Activated CD4-positive, alpha-beta T cell treated with anti-CD3 and anti-CD28 coated beads, Interleukin-2, amount 10 ng/mL, durations not matched to agents 24 days and 14 days (primary cell): Measurements from ENCODE around the gene USP46. TPM values are rescaled to one million over a fixed set of nuclear protein-coding genes. Genes with fewer than 3 reads are reported as not detected.
A peak's percentile ranks its signal among the peaks of the same experiment; 100 is the strongest.

ENCODE experiments used
- DNase-seq: peaks from one replicate; pipeline ENCODE4 v3.0.0; 2022
- H3K27ac Mint-ChIP-seq: one replicate; pipeline ENCODE4 v1.8.0; 2022; ENCODE audit warnings: mild to moderate bottlenecking, mixed read lengths
- H3K27me3 Mint-ChIP-seq: one replicate; pipeline ENCODE4 v1.8.0; 2022; ENCODE audit warnings: mixed read lengths
- H3K36me3 Mint-ChIP-seq: one replicate; pipeline ENCODE4 v1.8.0; 2022; ENCODE audit warnings: low read depth, mild to moderate bottlenecking, mixed read lengths
- H3K4me1 Mint-ChIP-seq: one replicate; pipeline ENCODE4 v1.8.0; 2021; ENCODE audit warnings: mixed read lengths
- H3K4me3 Mint-ChIP-seq: one replicate; pipeline ENCODE4 v1.8.0; 2022; ENCODE audit warnings: mild to moderate bottlenecking, moderate library complexity, mixed read lengths
- H3K9me3 Mint-ChIP-seq: one replicate; pipeline ENCODE4 v1.8.0; 2021; ENCODE audit warnings: mixed read lengths
- intact Hi-C: fragments of 100-400 bp; cut with micrococcal nuclease; formaldehyde crosslinking; loops from one replicate; pipeline ENCODE4 v1.15.1; 2023
- total RNA-seq: library from RNA; stranded (reverse); gene quantifications from 2 replicates; pipeline ENCODE4 v1.2.3, GENCODE V29; 2022

The USP46 gene
- total RNA-seq, 1 donor from 2014 or later: 8.4 TPM

- no peak for DNase-seq
- H3K9me3 Mint-ChIP-seq: no peaks in the 10 kb centered on the region
- no peak overlapping the region for H3K27ac Mint-ChIP-seq
- no peaks in the 10 kb centered on the region for H3K4me1 Mint-ChIP-seq
- H3K4me3 Mint-ChIP-seq: no peak overlapping the region
- no peaks in the 10 kb centered on the region for H3K36me3 Mint-ChIP-seq
- intact Hi-C loops: no loop called here
- peaks cover 2% of the 10 kb centered on the region for H3K27me3 Mint-ChIP-seq
These were observed 90.8 kb downstream of the USP46 start for GRCh38 chr4:52568351-52568750.

- Mint-ChIP-seq H3K27me3 (peaks cover 2% of the 10 kb centered on the region), H3K4me1 (no peaks in the 10 kb centered on the region), H3K9me3 (no peaks in the 10 kb centered on the region), H3K36me3 (no peaks in the 10 kb centered on the region), H3K4me3 (no peak overlapping the region), H3K27ac (no peak overlapping the region)
- DNase-seq: no peak
- intact Hi-C loops: no loop called here
These were observed 92.7 kb downstream of the USP46 start for GRCh38 chr4:52566136-52567031.

GRCh38 chr4:52560844-52561280 lies 98.2 kb downstream of the USP46 start:
- intact Hi-C loops: no loop called here
- Mint-ChIP-seq H3K27ac (no peak overlapping the region), H3K36me3 (no peaks in the 10 kb centered on the region), H3K9me3 (no peaks in the 10 kb centered on the region), H3K27me3 (peaks cover 2% of the 10 kb centered on the region), H3K4me1 (no peaks in the 10 kb centered on the region), H3K4me3 (no peak overlapping the region)
- DNase-seq: no peak

GRCh38 chr4:52555356-52555716 lies 103.8 kb downstream of the USP46 start:
- intact Hi-C loops: no loop called here
- Mint-ChIP-seq H3K9me3 (no peaks in the 10 kb centered on the region), H3K27me3 (peaks cover 2% of the 10 kb centered on the region), H3K4me3 (no peak overlapping the region), H3K4me1 (no peaks in the 10 kb centered on the region), H3K36me3 (no peaks in the 10 kb centered on the region), H3K27ac (no peak overlapping the region)
- DNase-seq: no peak

GRCh38 chr4:52554612-52555355 lies 104.3 kb downstream of the USP46 start:
- intact Hi-C loops: no loop called here
- Mint-ChIP-seq H3K4me1 (no peaks in the 10 kb centered on the region), H3K9me3 (no peaks in the 10 kb centered on the region), H3K27ac (no peak overlapping the region), H3K4me3 (no peak overlapping the region), H3K27me3 (peaks cover 2% of the 10 kb centered on the region), H3K36me3 (no peaks in the 10 kb centered on the region)
- DNase-seq: no peak

GRCh38 chr4:52552778-52553177 lies 106.3 kb downstream of the USP46 start:
- intact Hi-C loops: no loop called here
- DNase-seq: no peak
- Mint-ChIP-seq H3K4me3 (no peak overlapping the region), H3K27me3 (peaks cover 4% of the 10 kb centered on the region), H3K36me3 (no peaks in the 10 kb centered on the region), H3K9me3 (no peaks in the 10 kb centered on the region), H3K4me1 (no peaks in the 10 kb centered on the region), H3K27ac (no peak overlapping the region)

GRCh38 chr4:52551487-52551886 lies 107.6 kb downstream of the USP46 start:
- no peaks in the 10 kb centered on the region for H3K36me3 Mint-ChIP-seq
- H3K27ac Mint-ChIP-seq: no peak overlapping the region
- no peaks in the 10 kb centered on the region for H3K4me1 Mint-ChIP-seq
- H3K4me3 Mint-ChIP-seq: no peak overlapping the region
- intact Hi-C loops: no loop called here
- H3K27me3 Mint-ChIP-seq: peaks cover 4% of the 10 kb centered on the region
- DNase-seq: no peak
- H3K9me3 Mint-ChIP-seq: no peaks in the 10 kb centered on the region

GRCh38 chr4:52550186-52550585 lies 108.9 kb downstream of the USP46 start:
- Mint-ChIP-seq H3K36me3 (no peaks in the 10 kb centered on the region), H3K27me3 (peaks cover 3% of the 10 kb centered on the region), H3K4me1 (no peaks in the 10 kb centered on the region), H3K9me3 (no peaks in the 10 kb centered on the region), H3K4me3 (no peak overlapping the region), H3K27ac (no peak overlapping the region)
- intact Hi-C loops: no loop called here
- no peak for DNase-seq

GRCh38 chr4:52548818-52549570 lies 110.1 kb downstream of the USP46 start:
- H3K4me1 Mint-ChIP-seq: no peaks in the 10 kb centered on the region
- H3K36me3 Mint-ChIP-seq: no peaks in the 10 kb centered on the region
- peaks cover 3% of the 10 kb centered on the region for H3K27me3 Mint-ChIP-seq
- no peak overlapping the region for H3K4me3 Mint-ChIP-seq
- H3K9me3 Mint-ChIP-seq: no peaks in the 10 kb centered on the region
- no peak overlapping the region for H3K27ac Mint-ChIP-seq
- intact Hi-C loops: loop anchor here (10.0 kb wide), 1 partner anchor 116 kb away; no protein-coding TSS in a partner anchor
- DNase-seq: no peak

GRCh38 chr4:52546449-52546848 lies 112.7 kb downstream of the USP46 start:
- Mint-ChIP-seq H3K4me3 (no peak overlapping the region), H3K4me1 (no peaks in the 10 kb centered on the region), H3K36me3 (no peaks in the 10 kb centered on the region), H3K9me3 (no peaks in the 10 kb centered on the region), H3K27ac (no peak overlapping the region), H3K27me3 (peaks cover 3% of the 10 kb centered on the region)
- intact Hi-C loops: loop anchor here (10.0 kb wide), 1 partner anchor 118 kb away; no protein-coding TSS in a partner anchor
- no peak for DNase-seq

- peaks cover 3% of the 10 kb centered on the region for H3K27me3 Mint-ChIP-seq
- H3K4me3 Mint-ChIP-seq: no peak overlapping the region
- peak; percentile 88 for DNase-seq
- H3K27ac Mint-ChIP-seq: no peak overlapping the region
- intact Hi-C loops: loop anchor here (2.0 to 10.0 kb wide), 3 partner anchors 119 to 1687 kb away; no protein-coding TSS in a partner anchor
- no peaks in the 10 kb centered on the region for H3K36me3 Mint-ChIP-seq
- H3K4me1 Mint-ChIP-seq: no peaks in the 10 kb centered on the region
- H3K9me3 Mint-ChIP-seq: no peaks in the 10 kb centered on the region
These were observed 113.7 kb downstream of the USP46 start for GRCh38 chr4:52545099-52546069.
